HG03442 (cell line): ENCODE results near the gene CNGA1.
A peak's percentile ranks its signal among the peaks of the same experiment; 100 is the strongest.

ENCODE experiments used
- ATAC-seq: cut with Tn5 transposase; IDR thresholded peaks from one replicate; pipeline ENCODE4 v1.9.1; 2021; ENCODE audit warnings: mild to moderate bottlenecking, moderate library complexity; ENCODE audit not compliant: unreplicated experiment

The CNGA1 gene

GRCh38 chr4:47914220-47914925 lies 102.1 kb downstream of the CNGA1 start, which contains the start of gene NFXL1:
Gene NFXL1, minus strand, starts transcription at chr4:47914583. Its CDS starts 380 bp downstream, at chr4:47914203.
- peak; percentile 96 for ATAC-seq

GRCh38 chr4:47913861-47914219 lies 102.6 kb downstream of the CNGA1 start:
- ATAC-seq: peak; percentile 18

GRCh38 chr4:47913330-47913729 lies 103.2 kb downstream of the CNGA1 start:
- no peak for ATAC-seq

- no peak for ATAC-seq
Measured at GRCh38 chr4:47907089-47907646, 109.3 kb downstream of the CNGA1 start.

GRCh38 chr4:47899639-47900038 lies 116.8 kb downstream of the CNGA1 start:
- no peak for ATAC-seq

GRCh38 chr4:47891928-47892327 lies 124.6 kb downstream of the CNGA1 start:
- ATAC-seq: no peak
